ENCODE results near the gene ADARB2.

DNA sequence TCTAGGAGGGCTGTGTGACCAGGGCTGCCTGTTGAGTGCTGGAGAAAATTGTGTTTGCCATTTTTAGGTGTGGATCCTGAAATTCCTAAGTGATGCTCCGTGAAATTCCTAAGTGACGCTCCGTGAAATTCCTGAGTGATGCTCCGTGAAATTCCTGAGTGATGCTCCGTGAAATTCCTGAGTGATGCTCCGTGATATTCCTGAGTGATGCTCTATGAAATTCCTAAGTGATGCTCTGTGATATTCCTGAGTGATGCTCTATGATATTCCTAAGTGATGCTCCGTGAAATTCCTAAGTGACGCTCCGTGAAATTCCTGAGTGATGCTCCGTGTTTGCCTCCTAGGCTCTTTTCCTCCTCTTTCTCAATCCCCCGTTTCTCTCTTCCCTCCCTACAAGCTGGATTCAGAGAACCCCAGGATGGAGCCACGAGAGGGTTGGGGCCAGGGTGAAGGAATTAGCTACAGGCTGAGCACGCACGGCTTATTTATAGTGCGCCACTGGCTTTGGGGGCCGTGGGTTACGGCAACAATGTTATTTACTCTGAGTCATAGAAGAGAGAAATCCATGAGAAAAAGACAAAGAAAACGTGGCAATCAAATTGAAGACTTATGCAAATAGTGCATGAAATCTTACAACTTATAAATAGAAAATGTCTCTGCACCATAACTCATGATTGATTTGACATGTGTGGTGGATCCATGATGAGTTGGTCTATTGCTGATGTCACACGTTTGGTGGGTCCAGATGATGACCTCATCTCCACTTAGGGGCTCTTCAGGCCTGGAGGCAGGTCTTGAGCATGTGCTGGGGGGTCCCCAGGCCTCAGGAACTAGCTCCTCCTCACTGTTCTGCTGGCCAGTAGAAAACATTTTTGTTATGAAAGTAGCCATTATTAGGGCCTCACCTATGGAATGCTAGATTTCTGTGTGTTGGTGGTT is 456.6 kb downstream of the ADARB2 start:
- no peak for TF ChIP-seq POLR2AphosphoS5 (IDR thresholded peaks at IDR 0.05)
- TF ChIP-seq, protein P1, sequence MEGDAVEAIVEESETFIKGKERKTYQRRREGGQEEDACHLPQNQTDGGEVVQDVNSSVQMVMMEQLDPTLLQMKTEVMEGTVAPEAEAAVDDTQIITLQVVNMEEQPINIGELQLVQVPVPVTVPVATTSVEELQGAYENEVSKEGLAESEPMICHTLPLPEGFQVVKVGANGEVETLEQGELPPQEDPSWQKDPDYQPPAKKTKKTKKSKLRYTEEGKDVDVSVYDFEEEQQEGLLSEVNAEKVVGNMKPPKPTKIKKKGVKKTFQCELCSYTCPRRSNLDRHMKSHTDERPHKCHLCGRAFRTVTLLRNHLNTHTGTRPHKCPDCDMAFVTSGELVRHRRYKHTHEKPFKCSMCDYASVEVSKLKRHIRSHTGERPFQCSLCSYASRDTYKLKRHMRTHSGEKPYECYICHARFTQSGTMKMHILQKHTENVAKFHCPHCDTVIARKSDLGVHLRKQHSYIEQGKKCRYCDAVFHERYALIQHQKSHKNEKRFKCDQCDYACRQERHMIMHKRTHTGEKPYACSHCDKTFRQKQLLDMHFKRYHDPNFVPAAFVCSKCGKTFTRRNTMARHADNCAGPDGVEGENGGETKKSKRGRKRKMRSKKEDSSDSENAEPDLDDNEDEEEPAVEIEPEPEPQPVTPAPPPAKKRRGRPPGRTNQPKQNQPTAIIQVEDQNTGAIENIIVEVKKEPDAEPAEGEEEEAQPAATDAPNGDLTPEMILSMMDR (IDR thresholded peaks at IDR 0.05): no peak

All from suprapubic skin (tissue), 3 donors.